T-helper 1 cell treated with Interleukin-12 subunit alpha and Interleukin-12 subunit beta and Interleukin-4 antibody, amounts not matched to agents 30 ng/mL and 1 ng/mL, for 36 hours (primary cell): Measurements from ENCODE around the gene EIF3D. TPM values are rescaled to one million over a fixed set of nuclear protein-coding genes. Genes with fewer than 3 reads are reported as not detected.
"Not testable (repeated sequence)": the region's sequence is repeated elsewhere in the genome, so short reads cannot be mapped to it uniquely, and the experiment has no call there.

Experiments
- intact Hi-C: fragments of 100-400 bp; cut with micrococcal nuclease; formaldehyde crosslinking; loops from one replicate; pipeline ENCODE4 v1.15.1; 2024
- total RNA-seq: library from RNA; stranded (reverse); gene quantifications from 2 replicates; pipeline ENCODE4 v1.2.3, GENCODE V29; 2022

The EIF3D gene
- total RNA-seq, 1 donor from 2014 or later = 201 TPM

- intact Hi-C loops = no loop called here
Observed at GRCh38 chr22:36550701-36551495, 21.9 kb upstream of the EIF3D start.

GRCh38 chr22:36549033-36549432 lies 20.1 kb upstream of the EIF3D start:
- intact Hi-C loops = loop anchor here (5.0 kb wide), 1 partner anchor 208 kb away; no protein-coding TSS in a partner anchor

GRCh38 chr22:36548606-36549005 lies 19.6 kb upstream of the EIF3D start:
- intact Hi-C loops = loop anchor here (5.0 kb wide), 1 partner anchor 209 kb away; no protein-coding TSS in a partner anchor

- intact Hi-C loops = loop anchor here (1.0 to 5.0 kb wide), 6 partner anchors 210 to 497 kb away; partner anchors contain the start of gene IFT27
Observed at GRCh38 chr22:36546932-36547331, 18.0 kb upstream of the EIF3D start.

- intact Hi-C loops = loop anchor here (1.0 to 5.0 kb wide), 6 partner anchors 211 to 498 kb away; partner anchors contain the start of gene IFT27
Observed at GRCh38 chr22:36546092-36546804, 17.3 kb upstream of the EIF3D start.

GRCh38 chr22:36544107-36544620 lies 15.2 kb upstream of the EIF3D start:
- intact Hi-C loops = no loop called here

GRCh38 chr22:36541831-36542411 lies 13.0 kb upstream of the EIF3D start:
- intact Hi-C loops = no loop called here

- intact Hi-C loops = no loop called here
Observed at GRCh38 chr22:36540867-36541642, 12.1 kb upstream of the EIF3D start.

GRCh38 chr22:36538529-36538928 lies 9.6 kb upstream of the EIF3D start:
- intact Hi-C loops = no loop called here

GRCh38 chr22:36536717-36537116 lies 7.8 kb upstream of the EIF3D start:
- intact Hi-C loops = no loop called here

GRCh38 chr22:36533320-36533719 lies 4.4 kb upstream of the EIF3D start:
- intact Hi-C loops = not testable (repeated sequence)

GRCh38 chr22:36532466-36532865 lies 3.5 kb upstream of the EIF3D start:
- intact Hi-C loops = no loop called here

- intact Hi-C loops = loop anchor here (2.0 to 5.0 kb wide), 4 partner anchors 196 to 1320 kb away; partner anchors contain the start of gene EIF3L
Observed at GRCh38 chr22:36528341-36528740, 625 bp downstream of the EIF3D start.

- intact Hi-C loops = no loop called here
Observed at GRCh38 chr22:36522662-36523061, 6.3 kb downstream of the EIF3D start.

GRCh38 chr22:36520423-36520822 lies 8.5 kb downstream of the EIF3D start:
- intact Hi-C loops = no loop called here

- intact Hi-C loops = not testable (repeated sequence)
Observed at GRCh38 chr22:36519906-36520305, 9.1 kb downstream of the EIF3D start.

- intact Hi-C loops = no loop called here
Observed at GRCh38 chr22:36514766-36515165, 14.2 kb downstream of the EIF3D start.

GRCh38 chr22:36512991-36513390 lies 16.0 kb downstream of the EIF3D start:
- intact Hi-C loops = no loop called here

- intact Hi-C loops = no loop called here
Observed at GRCh38 chr22:36512333-36512732, 16.6 kb downstream of the EIF3D start.

GRCh38 chr22:36510966-36511881 lies 17.7 kb downstream of the EIF3D start:
- intact Hi-C loops = no loop called here
